ENCODE results near the gene HEPN1. TPM values are rescaled to one million over a fixed set of nuclear protein-coding genes. Genes with fewer than 3 reads are reported as not detected.

HEPN1 gene
- total RNA-seq, 4 donors from 2014 or later, result not detected

DNA sequence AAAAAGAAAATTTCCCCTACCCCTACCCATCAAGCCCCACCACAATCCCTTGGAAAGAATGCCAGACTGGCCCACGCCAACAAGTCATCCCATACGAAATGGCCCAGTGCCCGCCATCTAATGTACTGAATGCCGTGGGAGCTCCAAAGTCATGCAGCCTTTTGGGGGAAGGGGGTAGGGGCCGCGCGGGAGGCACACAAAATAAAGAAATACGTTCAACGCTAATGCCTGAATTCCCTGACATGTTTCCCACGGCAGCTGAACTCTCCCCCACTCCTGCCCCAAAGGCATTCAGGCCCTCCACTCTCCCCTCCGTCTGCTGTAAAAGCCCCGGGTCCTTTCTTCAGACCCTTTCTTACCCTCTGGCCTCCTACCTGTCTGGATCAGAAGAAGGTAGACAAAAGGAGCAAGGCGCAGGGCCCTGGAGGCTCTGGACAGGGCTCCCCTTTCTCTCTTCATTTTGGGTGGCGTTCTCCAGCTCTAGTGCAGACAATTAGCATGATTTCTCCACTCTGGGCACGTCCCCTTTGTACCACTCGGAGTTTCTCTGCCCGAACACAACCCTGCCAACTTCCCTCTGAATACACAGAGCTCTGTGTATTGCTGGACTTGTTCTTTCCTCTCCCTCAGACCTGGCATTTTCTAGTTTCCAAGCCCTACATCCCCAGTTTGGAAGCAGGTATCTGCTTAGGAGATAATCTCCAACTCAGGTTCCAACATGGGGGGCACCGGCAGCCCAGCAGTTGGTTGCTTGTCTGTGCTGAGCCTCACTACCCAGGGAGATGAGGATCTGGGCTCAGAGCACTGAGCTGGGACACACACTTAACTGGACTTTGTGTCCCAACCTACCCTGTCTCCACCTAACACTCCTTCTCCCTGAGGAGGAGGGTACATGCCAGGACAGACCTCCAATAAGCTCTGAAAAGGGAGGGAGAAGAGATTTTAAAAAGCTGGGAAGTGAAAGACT is 16.8 kb downstream of the HEPN1 start, which contains the start of gene HEPACAM:
Gene HEPACAM (minus strand): TSS at position 500 of the 967 bp plus-strand sequence. CDS start 41 bp downstream, at position 459.
- TF ChIP-seq, protein P1, sequence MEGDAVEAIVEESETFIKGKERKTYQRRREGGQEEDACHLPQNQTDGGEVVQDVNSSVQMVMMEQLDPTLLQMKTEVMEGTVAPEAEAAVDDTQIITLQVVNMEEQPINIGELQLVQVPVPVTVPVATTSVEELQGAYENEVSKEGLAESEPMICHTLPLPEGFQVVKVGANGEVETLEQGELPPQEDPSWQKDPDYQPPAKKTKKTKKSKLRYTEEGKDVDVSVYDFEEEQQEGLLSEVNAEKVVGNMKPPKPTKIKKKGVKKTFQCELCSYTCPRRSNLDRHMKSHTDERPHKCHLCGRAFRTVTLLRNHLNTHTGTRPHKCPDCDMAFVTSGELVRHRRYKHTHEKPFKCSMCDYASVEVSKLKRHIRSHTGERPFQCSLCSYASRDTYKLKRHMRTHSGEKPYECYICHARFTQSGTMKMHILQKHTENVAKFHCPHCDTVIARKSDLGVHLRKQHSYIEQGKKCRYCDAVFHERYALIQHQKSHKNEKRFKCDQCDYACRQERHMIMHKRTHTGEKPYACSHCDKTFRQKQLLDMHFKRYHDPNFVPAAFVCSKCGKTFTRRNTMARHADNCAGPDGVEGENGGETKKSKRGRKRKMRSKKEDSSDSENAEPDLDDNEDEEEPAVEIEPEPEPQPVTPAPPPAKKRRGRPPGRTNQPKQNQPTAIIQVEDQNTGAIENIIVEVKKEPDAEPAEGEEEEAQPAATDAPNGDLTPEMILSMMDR (IDR thresholded peaks at IDR 0.05; ENCODE audit: low read depth), result no peak

DNA sequence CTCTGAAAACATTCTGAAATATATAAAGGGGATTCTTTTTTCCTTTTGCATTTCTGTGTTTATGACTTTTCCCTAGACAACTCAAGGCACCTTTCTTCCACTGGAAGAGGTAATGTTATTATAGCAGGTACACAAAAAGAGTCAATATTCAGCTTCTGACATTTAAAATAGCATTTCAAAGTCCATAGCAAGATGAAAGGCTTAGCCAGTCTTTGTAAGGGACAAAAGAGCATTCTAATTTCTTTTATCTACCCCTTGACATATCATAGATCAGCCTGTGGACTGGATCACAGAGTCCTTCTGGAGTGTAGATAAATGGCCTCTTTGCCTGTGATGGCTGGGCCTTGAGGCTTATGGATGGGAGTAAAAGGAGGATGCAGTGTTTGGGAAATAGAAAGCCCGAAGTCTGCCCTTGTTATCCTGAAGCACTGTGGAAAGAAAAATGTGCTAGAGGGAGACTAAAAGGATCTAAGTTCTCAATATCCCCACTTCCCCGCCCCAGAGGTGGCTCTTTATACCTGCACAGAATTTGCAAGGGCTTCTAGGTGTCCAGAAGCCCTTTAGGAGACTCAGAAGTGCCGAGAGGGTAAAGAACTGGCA is 18.4 kb downstream of the HEPN1 start:
- TF ChIP-seq, protein P1 (IDR thresholded peaks at IDR 0.05; ENCODE audit: low read depth), result no peak

DNA sequence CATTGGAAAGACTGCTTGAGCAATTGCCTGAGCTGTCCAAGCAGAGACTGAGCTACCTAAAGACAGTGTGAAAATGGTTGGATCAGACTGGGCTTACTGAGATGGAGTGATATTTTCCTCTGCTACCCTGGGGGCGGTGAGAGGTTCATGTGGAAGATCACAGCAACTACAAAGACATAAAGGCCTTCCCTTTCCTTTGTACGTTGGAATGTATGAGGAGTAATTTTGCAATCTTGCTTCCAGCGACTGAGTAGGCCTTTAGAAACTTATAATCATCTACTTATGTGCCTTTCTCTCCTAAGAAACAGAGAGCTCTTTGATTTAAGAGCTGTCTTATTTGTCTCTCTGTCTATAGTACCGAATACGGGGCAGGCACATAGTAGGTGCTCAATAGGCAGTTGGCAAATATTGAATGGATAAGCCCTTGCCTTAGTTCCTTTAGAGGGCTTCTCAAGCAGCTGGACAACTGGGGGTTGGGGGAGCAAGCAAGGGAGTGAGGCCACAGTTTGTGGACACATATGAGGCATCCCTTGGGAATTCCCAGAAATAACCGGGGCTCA is 19.2 kb downstream of the HEPN1 start:
- TF ChIP-seq, protein P1 (IDR thresholded peaks at IDR 0.05; ENCODE audit: low read depth), result no peak

DNA sequence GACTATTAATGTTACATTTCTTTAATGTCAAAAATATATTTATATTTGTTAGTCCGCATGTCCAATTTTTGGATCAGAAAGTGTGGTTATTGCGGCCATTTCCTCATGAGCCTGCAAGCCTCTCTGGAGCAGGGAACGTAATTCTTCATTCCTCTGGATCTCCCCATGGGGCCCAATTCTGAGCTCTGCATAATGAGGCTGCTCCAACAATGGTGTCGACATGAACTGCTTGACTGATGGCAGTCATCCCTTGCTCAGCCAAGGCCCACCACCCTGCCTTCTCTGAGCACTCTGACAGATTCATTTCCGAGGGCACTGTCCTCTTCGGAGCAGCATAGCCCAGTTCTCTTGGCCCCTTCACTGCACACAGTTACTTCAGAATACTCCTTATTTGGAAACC is 19.9 kb downstream of the HEPN1 start:
- TF ChIP-seq, protein P1 (IDR thresholded peaks at IDR 0.05; ENCODE audit: low read depth), result no peak

DNA sequence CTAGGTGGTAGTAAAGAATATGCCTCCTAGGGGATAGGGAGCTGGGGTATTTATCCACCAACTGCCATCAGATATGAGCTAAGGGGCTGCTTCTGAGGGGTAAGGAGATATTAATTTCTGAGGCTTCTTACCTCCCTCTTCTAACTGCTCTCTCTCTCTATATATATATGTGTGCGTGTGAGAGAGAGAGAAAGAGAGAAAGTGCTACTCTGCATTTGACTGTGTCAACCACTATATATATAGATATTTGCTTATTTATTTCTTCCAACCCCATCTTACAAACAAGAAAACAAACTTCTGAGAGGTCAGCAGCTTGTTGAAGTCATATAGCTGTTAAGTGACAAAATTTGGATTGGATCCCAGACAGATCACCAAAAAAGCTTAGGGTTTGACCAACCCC is 22.7 kb downstream of the HEPN1 start:
- TF ChIP-seq, protein P1 (IDR thresholded peaks at IDR 0.05; ENCODE audit: low read depth), result no peak

DNA sequence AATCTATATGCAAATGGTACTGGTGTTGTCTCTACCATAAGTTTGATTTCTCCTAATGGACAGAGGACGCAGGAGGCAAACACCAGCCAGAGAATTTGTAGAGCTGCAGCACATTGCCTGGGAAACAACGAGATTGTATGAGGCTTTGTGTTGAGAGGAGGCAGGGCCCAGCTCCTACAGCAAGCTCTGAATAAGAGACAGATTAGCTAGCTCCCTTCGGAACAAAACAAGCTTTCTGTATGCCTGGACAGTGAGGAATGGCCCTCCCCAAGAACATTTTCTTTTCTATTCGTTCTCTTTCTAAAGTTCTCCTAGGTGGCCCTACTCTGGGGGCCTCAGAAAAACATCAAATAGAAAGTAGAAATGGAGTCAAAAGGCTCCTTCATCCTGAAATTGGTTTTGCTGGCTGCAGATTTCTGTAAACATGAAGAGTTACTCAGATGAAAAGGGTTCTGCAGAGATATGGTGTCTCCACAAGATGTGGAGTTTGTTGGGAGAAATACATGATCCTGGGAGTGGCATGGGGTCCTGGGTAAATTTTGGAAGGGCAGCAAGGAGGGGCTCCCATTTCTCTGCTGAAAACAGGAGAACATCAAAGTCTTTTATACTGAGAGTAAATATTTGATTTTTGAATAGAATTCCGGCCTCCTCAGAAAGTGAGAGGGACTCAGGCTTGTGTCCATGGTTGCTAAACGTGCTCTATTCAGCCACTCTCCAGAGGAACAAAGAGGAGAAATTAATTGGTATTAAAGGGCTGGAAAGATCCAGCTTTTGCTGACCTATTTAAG is 23.6 kb downstream of the HEPN1 start:
- TF ChIP-seq, protein P1 (IDR thresholded peaks at IDR 0.05; ENCODE audit: low read depth), result no peak
